GM18873 (cell line): ENCODE measurements around the gene COL5A3.

Experiments used
- ATAC-seq: cut with Tn5 transposase; IDR thresholded peaks from one replicate; pipeline ENCODE4 v1.9.1; 2021; ENCODE audit warnings: mild to moderate bottlenecking, moderate library complexity, moderate number of reproducible peaks; ENCODE audit not compliant: unreplicated experiment, low FRiP score

The COL5A3 gene

GRCh38 chr19:9911524-9912185, 98.6 kb downstream of the COL5A3 start:
- no peak for ATAC-seq

- no peak for ATAC-seq
Measured at GRCh38 chr19:9910625-9911024, 99.7 kb downstream of the COL5A3 start.
